SK-N-SH (cell line): Measurements from ENCODE around the gene FMNL2. TPM values are rescaled to one million over a fixed set of nuclear protein-coding genes. Genes with fewer than 3 reads are reported as not detected.

ENCODE experiments used
- CTCF ChIA-PET: fragments of 300-600, 350-600 bp; formaldehyde crosslinking; extraction: SDS; loops from one replicate; lab custom pipeline; 2021; lab: Yijun Ruan, JAX
- POLR2A ChIA-PET: fragments of 350-600 bp; sonication (Branson Sonifier 250); formaldehyde crosslinking; extraction: SDS; loops from one replicate; lab custom pipeline; 2020; ENCODE audit warnings: antibody characterized with exemption, inconsistent platforms; lab: Yijun Ruan, JAX
- DNase-seq: peaks from one replicate; pipeline ENCODE4 v3.0.0; 2012
- H2AFZ ChIP-seq: fragments of 200-600 bp; sonication (generic); 2 replicates; pipeline ENCODE4 v1.8.1; 2016; ENCODE audit warnings: antibody characterized with exemption, mild to moderate bottlenecking, low read depth
- H3F3A ChIP-seq: fragments of 200-600 bp; sonication (generic); replicated peaks from 2 replicates; pipeline ENCODE3; 2016; ENCODE audit warnings: antibody characterized with exemption, mild to moderate bottlenecking; ENCODE audit not compliant: insufficient read depth
- H3K27ac ChIP-seq, 2 experiments: fragments of 200-500 bp in 1 of 2; fragments of 200-600 bp in 1 of 2; sonication (Bioruptor generic) in 1 of 2; sonication (generic), shearing (Covaris generic) in 1 of 2; 2 replicates each; pipeline versions ENCODE4 v1.5.1 to v1.6.1; 2014 to 2016; ENCODE audit warnings: low read depth in 2 of 2, inconsistent platforms in 1 of 2, low read length in 1 of 2, mild to moderate bottlenecking in 1 of 2, mixed read lengths in 1 of 2
- H3K27me3 ChIP-seq: fragments of 200-600 bp; sonication (generic), shearing (Covaris generic); 2 replicates; pipeline ENCODE4 v1.6.1; 2016; ENCODE audit warnings: mixed run types; ENCODE audit not compliant: insufficient read depth
- H3K36me3 ChIP-seq, 2 experiments: fragments of 200-500 bp in 1 of 2; fragments of 200-600 bp in 1 of 2; sonication (Bioruptor generic) in 1 of 2; sonication (generic) in 1 of 2; replicated peaks in 1 of 2; 2 replicates each; pipeline versions ENCODE3 to v1.5.1; 2014 to 2016; ENCODE audit warnings: low read length in 1 of 2, mild to moderate bottlenecking in 1 of 2; ENCODE audit not compliant: insufficient read depth in 2 of 2, control insufficient read depth in 1 of 2
- H3K4me1 ChIP-seq, 2 experiments: fragments of 200-500 bp in 1 of 2; fragments of 200-600 bp in 1 of 2; sonication (Bioruptor generic) in 1 of 2; sonication (generic), shearing (Covaris generic) in 1 of 2; 2 replicates each; pipeline versions ENCODE4 v1.5.1 to v1.6.1; 2014 to 2016; ENCODE audit warnings: low read depth in 1 of 2, low read length in 1 of 2, mixed run types in 1 of 2; ENCODE audit not compliant: insufficient read depth in 2 of 2, control insufficient read depth in 1 of 2
- H3K4me2 ChIP-seq: fragments of 200-600 bp; sonication (generic), shearing (Covaris generic); 2 replicates; pipeline ENCODE4 v1.6.1; 2017; ENCODE audit warnings: mixed run types
- H3K4me3 ChIP-seq, 2 experiments: fragments of 200-500 bp in 1 of 2; fragments of 200-600 bp in 1 of 2; sonication (Bioruptor generic) in 1 of 2; sonication (generic), shearing (Covaris generic) in 1 of 2; 2 replicates each; pipeline versions ENCODE4 v1.5.1 to v1.8.1; 2014 to 2016; ENCODE audit warnings: low read depth in 2 of 2, inconsistent platforms in 1 of 2, low read length in 1 of 2, mild to moderate bottlenecking in 1 of 2, mixed read lengths in 1 of 2, moderate library complexity in 1 of 2
- H3K79me2 ChIP-seq: fragments of 200-600 bp; sonication (generic); 2 replicates; pipeline ENCODE4 v1.8.1; 2017; ENCODE audit warnings: mild to moderate bottlenecking; ENCODE audit not compliant: insufficient read depth
- H3K9ac ChIP-seq: fragments of 200-600 bp; sonication (generic); 2 replicates; pipeline ENCODE4 v1.6.1; 2017; ENCODE audit warnings: mixed run types
- H3K9me2 ChIP-seq: fragments of 200-600 bp; sonication (generic); 2 replicates; pipeline ENCODE4 v1.6.1; 2017; ENCODE audit warnings: mixed run types
- H3K9me3 ChIP-seq: fragments of 200-600 bp; sonication (generic); 2 replicates; pipeline ENCODE4 v1.6.1; 2017; ENCODE audit warnings: mixed run types, mild to moderate bottlenecking, moderate library complexity
- H4K20me1 ChIP-seq: fragments of 200-600 bp; sonication (generic); 2 replicates; pipeline ENCODE4 v1.6.1; 2017; ENCODE audit warnings: mild to moderate bottlenecking, mixed run types; ENCODE audit not compliant: insufficient read depth
- CHD2 ChIP-seq: fragments of 150-350 bp; IDR thresholded peaks from 2 replicates; pipeline ENCODE4 v1.6.1; 2018; ENCODE audit warnings: low read length; ENCODE audit not compliant: partially characterized antibody
- ELF1 ChIP-seq: IDR thresholded peaks from 2 replicates; pipeline ENCODE4 v1.4.0; 2012
- EP300 ChIP-seq, 2 experiments: IDR thresholded peaks; 2 replicates each; pipeline versions ENCODE4 v1.4.0 to v1.6.1; 2012; ENCODE audit warnings: borderline replicate concordance in 1 of 2, low read depth in 1 of 2, low read length in 1 of 2
- FOXJ3 ChIP-seq: sonication (generic); formaldehyde crosslinking; IDR thresholded peaks from 2 replicates; pipeline ENCODE4 v1.5.1; 2020; ENCODE audit warnings: mild to moderate bottlenecking, missing genetic modification reagents
- FOXM1 ChIP-seq: IDR thresholded peaks from 2 replicates; pipeline ENCODE4 v1.4.0; 2012; ENCODE audit warnings: low read depth, mild to moderate bottlenecking
- JUND ChIP-seq: IDR thresholded peaks from 2 replicates; pipeline ENCODE4 v1.4.0; 2012
- NFIC ChIP-seq: IDR thresholded peaks from 2 replicates; pipeline ENCODE4 v1.4.0; 2012; ENCODE audit warnings: borderline replicate concordance
- POLR2AphosphoS5 ChIP-seq: IDR thresholded peaks from 2 replicates; pipeline ENCODE4 v1.6.1; 2012; ENCODE audit warnings: low read depth, low read length
- SIN3A ChIP-seq: IDR thresholded peaks from 2 replicates; pipeline ENCODE4 v1.6.1; 2012; ENCODE audit warnings: low read depth, mild to moderate bottlenecking, low read length, moderate library complexity, borderline replicate concordance
- SMC3 ChIP-seq: IDR thresholded peaks from 2 replicates; pipeline ENCODE4 v1.6.1; 2012; ENCODE audit warnings: low read depth, low read length, improper control_type of control experiment
- TAF1 ChIP-seq: IDR thresholded peaks from 2 replicates; pipeline ENCODE4 v1.6.1; 2012; ENCODE audit warnings: low read depth, mild to moderate bottlenecking, low read length, moderate library complexity, borderline replicate concordance
- YY1 ChIP-seq: IDR thresholded peaks from 2 replicates; pipeline ENCODE4 v1.4.0; 2012; ENCODE audit warnings: low read depth, mild to moderate bottlenecking
- WGBS: methylation state at CpG from one replicate; pipeline ENCODE4 v1.1.6; 2017; ENCODE audit warnings: low lambda C conversion rate; 5-methylcytosine and 5-hydroxymethylcytosine counted together
- polyA plus RNA-seq, 3 experiments: library from polyadenylated mRNA; depleted of rRNA; stranded (reverse); fragments of >200 nt; gene quantifications; 2 replicates each; pipeline ENCODE4 v1.2.3, GENCODE V29; 2012
- TF ChIP-seq, protein P1 (sequence below): fragments of 150-350 bp; IDR thresholded peaks from 2 replicates; pipeline ENCODE4 v1.6.1; 2016; ENCODE audit warnings: mild to moderate bottlenecking, low read depth, low read length
- TF ChIP-seq, protein P2 (sequence below): fragments of 200-600 bp; sonication (generic); IDR thresholded peaks from 2 replicates; pipeline ENCODE4 v1.6.1; 2017; ENCODE audit warnings: antibody characterized with exemption, mild to moderate bottlenecking, moderate library complexity

The FMNL2 gene
- polyA plus RNA-seq, 1 of the 3 experiments (the other 2 are of a cell fraction), result 14.5 TPM

DNA sequence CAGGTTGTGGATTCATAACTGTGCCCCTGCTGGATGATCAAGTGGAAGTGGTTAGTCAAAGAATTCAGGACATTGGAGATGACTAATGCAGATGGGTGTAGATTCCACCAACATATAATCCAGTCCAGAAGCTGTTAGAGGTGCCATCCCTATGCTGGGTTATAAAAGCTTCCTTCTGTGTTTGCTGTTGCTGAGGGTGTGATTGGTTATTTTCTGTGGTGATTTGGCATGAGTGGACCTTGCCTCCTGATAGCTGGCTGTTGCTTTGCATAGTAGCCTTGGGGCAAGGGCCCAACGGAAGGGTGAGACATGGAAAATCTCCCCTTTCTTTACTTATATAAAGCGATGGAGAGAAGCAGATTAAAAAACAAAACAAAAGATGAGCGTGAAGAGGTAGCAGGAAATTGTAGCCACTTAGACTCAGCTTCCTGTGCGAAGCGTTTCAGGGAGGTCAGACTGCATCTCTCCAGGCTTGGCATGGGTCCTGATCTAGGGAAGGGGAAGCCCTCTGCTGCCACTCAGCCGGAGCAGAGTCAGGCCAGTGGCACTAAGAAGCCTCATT, 190.4 kb downstream of the FMNL2 start (continued):
- no peak for TF ChIP-seq SIN3A
- TF ChIP-seq, protein P1, sequence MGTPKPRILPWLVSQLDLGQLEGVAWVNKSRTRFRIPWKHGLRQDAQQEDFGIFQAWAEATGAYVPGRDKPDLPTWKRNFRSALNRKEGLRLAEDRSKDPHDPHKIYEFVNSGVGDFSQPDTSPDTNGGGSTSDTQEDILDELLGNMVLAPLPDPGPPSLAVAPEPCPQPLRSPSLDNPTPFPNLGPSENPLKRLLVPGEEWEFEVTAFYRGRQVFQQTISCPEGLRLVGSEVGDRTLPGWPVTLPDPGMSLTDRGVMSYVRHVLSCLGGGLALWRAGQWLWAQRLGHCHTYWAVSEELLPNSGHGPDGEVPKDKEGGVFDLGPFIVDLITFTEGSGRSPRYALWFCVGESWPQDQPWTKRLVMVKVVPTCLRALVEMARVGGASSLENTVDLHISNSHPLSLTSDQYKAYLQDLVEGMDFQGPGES, result no peak

GRCh38 chr2:152529420-152530115, 194.6 kb downstream of the FMNL2 start:
- H3K4me3 ChIP-seq, result no peak overlapping the region
- H3K9me3 ChIP-seq, result no peaks in the 10 kb centered on the region
- peaks cover 18% of the 10 kb centered on the region; the same call in 1 of the 2 replicates for H3K79me2 ChIP-seq
- H4K20me1 ChIP-seq, result no peaks in the 10 kb centered on the region
- H3K27ac ChIP-seq, result no peak overlapping the region
- no peak overlapping the region for H2AFZ ChIP-seq
- DNase-seq, result no peak
- H3F3A ChIP-seq, result peaks cover 18% of the 10 kb centered on the region
- ChIA-PET CTCF (interaction anchor here (1.1 kb wide), 1 partner anchor 107 kb away, joined by 5 read pairs; no protein-coding TSS in a partner anchor), POLR2A (no interaction called here)
- no peak overlapping the region for H3K9ac ChIP-seq
- H3K36me3 ChIP-seq, result no peaks in the 10 kb centered on the region
- H3K27me3 ChIP-seq, result no peaks in the 10 kb centered on the region
- H3K4me2 ChIP-seq, result no peak overlapping the region
- TF ChIP-seq, protein P1, result no peak
- TF ChIP-seq NFIC (no peak), SMC3 (no peak), YY1 (no peak)
- WGBS, result 95% methylated on average over 4 of the region's 4 CpGs
- H3K4me1 ChIP-seq, result peaks cover 12 to 19% of the 10 kb centered on the region in 2 experiments; a peak in 3 of 4 replicates
- H3K9me2 ChIP-seq, result no peaks in the 10 kb centered on the region

GRCh38 chr2:152532241-152532640, 197.3 kb downstream of the FMNL2 start:
- WGBS, result 96% methylated on average over 3 of the region's 3 CpGs

More at GRCh38 chr2:152532241-152532640, 197.3 kb downstream of the FMNL2 start:
- POLR2A ChIA-PET, result no interaction called here
- Histone ChIP-seq H3K9ac (no peak overlapping the region), H3K9me3 (no peaks in the 10 kb centered on the region), H3K36me3 (no peaks in the 10 kb centered on the region), H3K4me2 (no peak overlapping the region), H3K27ac (no peak overlapping the region), H3K27me3 (no peaks in the 10 kb centered on the region), H2AFZ (no peak overlapping the region), H3F3A (no peaks in the 10 kb centered on the region), H3K79me2 (peaks cover 13% of the 10 kb centered on the region; the same call in 1 of the 2 replicates), H3K4me3 (no peak overlapping the region), H4K20me1 (no peaks in the 10 kb centered on the region), H3K4me1 (peaks cover 13 to 21% of the 10 kb centered on the region in 2 experiments; a peak in 3 of 4 replicates), H3K9me2 (no peaks in the 10 kb centered on the region)
- no peak for DNase-seq
- TF ChIP-seq TAF1, result no peak
- no peak for TF ChIP-seq YY1
- no peak for TF ChIP-seq FOXJ3 (CRISPR knock-in tag)
- no peak for TF ChIP-seq JUND
- TF ChIP-seq EP300 (IDR thresholded peaks at IDR 0.05; ENCODE audit: borderline replicate concordance in 1 of 2, low read depth in 1 of 2, low read length in 1 of 2), result no peak
- TF ChIP-seq POLR2AphosphoS5, result no peak
- no peak for TF ChIP-seq FOXM1
- TF ChIP-seq, protein P1, result no peak
- TF ChIP-seq, protein P2, sequence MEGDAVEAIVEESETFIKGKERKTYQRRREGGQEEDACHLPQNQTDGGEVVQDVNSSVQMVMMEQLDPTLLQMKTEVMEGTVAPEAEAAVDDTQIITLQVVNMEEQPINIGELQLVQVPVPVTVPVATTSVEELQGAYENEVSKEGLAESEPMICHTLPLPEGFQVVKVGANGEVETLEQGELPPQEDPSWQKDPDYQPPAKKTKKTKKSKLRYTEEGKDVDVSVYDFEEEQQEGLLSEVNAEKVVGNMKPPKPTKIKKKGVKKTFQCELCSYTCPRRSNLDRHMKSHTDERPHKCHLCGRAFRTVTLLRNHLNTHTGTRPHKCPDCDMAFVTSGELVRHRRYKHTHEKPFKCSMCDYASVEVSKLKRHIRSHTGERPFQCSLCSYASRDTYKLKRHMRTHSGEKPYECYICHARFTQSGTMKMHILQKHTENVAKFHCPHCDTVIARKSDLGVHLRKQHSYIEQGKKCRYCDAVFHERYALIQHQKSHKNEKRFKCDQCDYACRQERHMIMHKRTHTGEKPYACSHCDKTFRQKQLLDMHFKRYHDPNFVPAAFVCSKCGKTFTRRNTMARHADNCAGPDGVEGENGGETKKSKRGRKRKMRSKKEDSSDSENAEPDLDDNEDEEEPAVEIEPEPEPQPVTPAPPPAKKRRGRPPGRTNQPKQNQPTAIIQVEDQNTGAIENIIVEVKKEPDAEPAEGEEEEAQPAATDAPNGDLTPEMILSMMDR, result no peak
- no peak for TF ChIP-seq ELF1
- TF ChIP-seq SIN3A, result no peak
- no peak for TF ChIP-seq CHD2
- CTCF ChIA-PET, result no interaction called here
